A549 treated with CORT108297 at 1 μM for 4 hours (cell line): ENCODE results near the gene TCL1A. TPM values are rescaled to one million over a fixed set of nuclear protein-coding genes. Genes with fewer than 3 reads are reported as not detected.

Experiments
- total RNA-seq: library from RNA; stranded (reverse); fragments of 200-300 nt; extraction: Qiagen RNA extraction; gene quantifications from 5 replicates; pipeline ENCODE4 v1.2.3, GENCODE V29; 2022

Gene TCL1A
- total RNA-seq = not detected in 5 replicates

DNA sequence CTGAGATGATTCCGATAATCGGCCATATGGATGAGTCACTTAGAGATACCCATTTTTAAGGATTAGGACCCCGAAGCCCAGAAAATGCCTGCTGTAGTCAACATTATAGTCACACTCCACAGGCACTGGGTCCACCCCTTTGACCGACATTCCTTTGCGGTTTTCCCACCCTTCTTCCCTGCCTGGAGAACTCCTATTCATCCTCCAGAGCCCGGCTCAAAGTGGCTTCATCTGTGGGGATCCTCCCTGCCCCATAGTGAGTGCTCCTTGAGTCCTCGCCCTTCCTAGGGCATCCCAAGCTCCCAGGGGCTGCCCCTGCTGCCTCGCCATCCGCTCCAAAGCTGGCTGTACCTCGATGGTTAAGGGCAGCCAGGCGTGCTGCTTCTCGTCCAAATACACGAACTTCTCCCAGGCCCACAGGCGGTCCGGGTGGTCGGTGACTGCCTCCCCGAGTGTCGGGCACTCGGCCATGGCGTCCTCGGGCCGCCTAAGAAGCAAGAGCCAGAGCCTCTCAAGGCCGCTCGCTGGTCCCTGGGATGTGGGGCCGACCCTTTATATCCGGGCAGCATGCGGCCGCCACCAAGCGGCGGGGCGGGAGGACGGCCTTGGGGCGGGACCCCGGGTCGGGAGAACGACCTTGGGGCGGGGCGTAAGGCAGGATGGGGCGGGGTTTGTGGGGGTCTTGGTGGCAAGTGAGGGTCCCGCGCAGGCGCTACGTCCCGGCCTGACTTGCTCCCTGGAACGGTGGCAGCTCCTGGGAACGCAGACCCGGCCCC is at the start of gene TCL1A:
TSS of gene TCL1A (minus strand) at position 530 of the 776 bp plus-strand sequence. CDS start at position 471, 59 bp downstream.

DNA sequence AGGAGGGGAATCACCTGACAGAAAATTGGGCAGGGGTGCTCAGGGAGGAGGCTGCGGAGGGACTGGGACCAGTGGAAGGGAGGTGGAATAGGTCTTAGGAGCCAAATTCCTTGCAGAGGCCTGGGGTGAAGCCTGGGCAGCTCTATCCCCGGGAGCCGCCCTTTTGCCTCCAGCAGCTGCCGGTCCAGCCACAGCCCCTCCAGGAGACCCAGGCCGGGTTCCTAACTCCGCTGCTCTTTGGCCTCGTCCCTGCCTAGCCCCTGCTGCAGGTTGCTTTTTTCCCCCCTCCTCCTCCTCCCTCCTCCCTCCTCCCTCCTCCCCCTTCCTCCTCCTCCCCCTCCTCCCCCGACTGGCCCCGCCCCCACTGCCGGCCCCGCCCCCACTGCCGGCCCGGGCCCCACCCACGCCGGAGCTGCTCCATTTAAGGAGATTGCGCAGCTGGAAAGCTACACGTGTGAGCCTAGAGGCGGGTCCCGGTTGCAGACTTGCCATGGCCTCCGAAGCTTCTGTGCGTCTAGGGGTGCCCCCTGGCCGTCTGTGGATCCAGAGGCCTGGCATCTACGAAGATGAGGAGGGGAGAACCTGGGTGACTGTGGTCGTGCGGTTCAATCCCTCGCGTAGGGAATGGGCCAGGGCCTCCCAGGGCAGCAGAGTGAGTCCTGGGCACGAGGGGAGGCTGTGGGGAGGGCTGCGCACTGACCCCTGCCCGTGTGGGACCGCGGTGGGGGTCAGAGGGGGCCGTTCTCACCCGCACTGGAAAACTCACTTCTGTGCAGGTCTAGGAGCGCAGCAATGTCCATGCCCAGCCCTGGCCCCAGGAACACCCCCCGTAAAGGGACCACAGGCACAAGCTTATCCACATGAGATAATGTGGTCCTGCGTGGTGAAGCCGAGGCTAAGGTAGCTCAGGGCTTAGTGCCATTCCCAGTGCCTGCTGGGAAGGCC is 27.7 kb downstream of the TCL1A start, which contains the start of gene TCL1B:
TSS of gene TCL1B (plus strand) at position 449 of the 945 bp plus-strand sequence. CDS start at position 491, 42 bp downstream.

Other genes with a start within 250 kb of the TCL1A start
- gene SYNE3, start 197.5 kb downstream of the TCL1A start, total RNA-seq = 0.14 to 0.50 TPM (median 0.36 TPM) in 5 replicates
- gene GLRX5, start 179.1 kb downstream of the TCL1A start, total RNA-seq = 49.6 to 78.6 TPM (median 74.6 TPM) in 5 replicates
- not detected in 5 replicates for gene TCL1B, start 27.7 kb downstream of the TCL1A start, total RNA-seq
- not detected in 5 replicates for gene TUNAR, start 162.7 kb upstream of the TCL1A start, total RNA-seq